Kidney epithelial cell (primary cell): Measurements from ENCODE around the gene NUP50. TPM values are rescaled to one million over a fixed set of nuclear protein-coding genes. Genes with fewer than 3 reads are reported as not detected.
A peak's percentile ranks its signal among the peaks of the same experiment; 100 is the strongest.

Experiments
- DNase-seq: peaks from one replicate; pipeline ENCODE4 v3.0.0-alpha.2; 2010; ENCODE audit warnings: low read depth
- H3K27me3 ChIP-seq: 2 replicates; pipeline ENCODE4 v1.6.0; 2011; ENCODE audit warnings: low read length; ENCODE audit not compliant: control insufficient read depth, insufficient read depth
- H3K36me3 ChIP-seq: 2 replicates; pipeline ENCODE4 v1.5.1; 2011; ENCODE audit warnings: low read length; ENCODE audit not compliant: control insufficient read depth, insufficient read depth
- H3K4me3 ChIP-seq: 2 replicates; pipeline ENCODE4 v1.5.1; 2011; ENCODE audit warnings: low read depth, mild to moderate bottlenecking, control low read depth, low read length
- CTCF ChIP-seq: IDR thresholded peaks from 2 replicates; pipeline ENCODE4 v1.5.1; 2011; ENCODE audit warnings: mild to moderate bottlenecking, moderate library complexity, low read length, control low read depth, inconsistent platforms; ENCODE audit not compliant: insufficient read depth, poor library complexity, severe bottlenecking
- total RNA-seq: library from RNA; depleted of rRNA; stranded (reverse); fragments of >200 nt; gene quantifications from 2 replicates; pipeline ENCODE4 v1.2.3, GENCODE V29; 2015

The NUP50 gene
- total RNA-seq, 1 donor from 2014 or later: 63.0 TPM

GRCh38 chr22:45206233-45206632, 42.5 kb downstream of the NUP50 start:
- no peak for TF ChIP-seq CTCF
- Histone ChIP-seq H3K36me3 (peaks cover 6% of the 10 kb centered on the region), H3K4me3 (no peak overlapping the region), H3K27me3 (no peaks in the 10 kb centered on the region)
- no peak for DNase-seq

- H3K36me3 ChIP-seq: peaks cover 4% of the 10 kb centered on the region
- no peak for DNase-seq
Measured at GRCh38 chr22:45207533-45207932, 43.8 kb downstream of the NUP50 start.

GRCh38 chr22:45207981-45208664, 44.4 kb downstream of the NUP50 start:
- TF ChIP-seq CTCF: no peak
- DNase-seq: no peak
- Histone ChIP-seq H3K4me3 (no peak overlapping the region), H3K36me3 (peaks cover 4% of the 10 kb centered on the region), H3K27me3 (no peaks in the 10 kb centered on the region)

More at GRCh38 chr22:45207533-45207932, 43.8 kb downstream of the NUP50 start:
- no peak for TF ChIP-seq CTCF
- no peaks in the 10 kb centered on the region for H3K27me3 ChIP-seq
- H3K4me3 ChIP-seq: no peak overlapping the region

GRCh38 chr22:45208696-45208992, 44.9 kb downstream of the NUP50 start:
- DNase-seq: no peak
- Histone ChIP-seq H3K27me3 (no peaks in the 10 kb centered on the region), H3K36me3 (peaks cover 4% of the 10 kb centered on the region), H3K4me3 (no peak overlapping the region)
- no peak for TF ChIP-seq CTCF

- TF ChIP-seq CTCF: peak; percentile 78
- peaks cover 4% of the 10 kb centered on the region for H3K36me3 ChIP-seq
- no peak for DNase-seq
- H3K27me3 ChIP-seq: no peaks in the 10 kb centered on the region
- no peak overlapping the region for H3K4me3 ChIP-seq
Measured at GRCh38 chr22:45208993-45209838, 45.5 kb downstream of the NUP50 start.
